Ammon's horn (tissue), 1 donor: ENCODE results near the gene NR5A2.

ENCODE experiments used
- DNase-seq: peaks from one replicate; pipeline ENCODE4 v3.0.0-alpha.2; 2016; ENCODE audit warnings: low spot score

Gene NR5A2

GRCh38 chr1:200072636-200073285, 45.3 kb downstream of the NR5A2 start:
- no peak for DNase-seq

- DNase-seq: no peak
Measured at GRCh38 chr1:200073286-200073637, 45.8 kb downstream of the NR5A2 start.

- no peak for DNase-seq
Measured at GRCh38 chr1:200075522-200075921, 48.0 kb downstream of the NR5A2 start.

GRCh38 chr1:200075938-200076546, 48.5 kb downstream of the NR5A2 start:
- peak; percentile 18 for DNase-seq

GRCh38 chr1:200079232-200079940, 51.9 kb downstream of the NR5A2 start:
- no peak for DNase-seq

- DNase-seq: no peak
Measured at GRCh38 chr1:200081151-200081968, 53.9 kb downstream of the NR5A2 start.

GRCh38 chr1:200081969-200082245, 54.4 kb downstream of the NR5A2 start:
- DNase-seq: no peak

GRCh38 chr1:200082329-200082728, 54.8 kb downstream of the NR5A2 start:
- no peak for DNase-seq

GRCh38 chr1:200090252-200091159, 63.0 kb downstream of the NR5A2 start:
- DNase-seq: no peak

GRCh38 chr1:200095057-200095577, 67.6 kb downstream of the NR5A2 start:
- DNase-seq: no peak

- DNase-seq: no peak
Measured at GRCh38 chr1:200096774-200097173, 69.3 kb downstream of the NR5A2 start.

- no peak for DNase-seq
Measured at GRCh38 chr1:200099040-200099439, 71.5 kb downstream of the NR5A2 start.

- no peak for DNase-seq
Measured at GRCh38 chr1:200103966-200104583, 76.6 kb downstream of the NR5A2 start.

GRCh38 chr1:200107004-200107470, 79.5 kb downstream of the NR5A2 start:
- DNase-seq: no peak

GRCh38 chr1:200108659-200109058, 81.1 kb downstream of the NR5A2 start:
- no peak for DNase-seq

GRCh38 chr1:200112290-200112689, 84.8 kb downstream of the NR5A2 start:
- DNase-seq: no peak

GRCh38 chr1:200115532-200115931, 88.0 kb downstream of the NR5A2 start:
- DNase-seq: no peak

- no peak for DNase-seq
Measured at GRCh38 chr1:200116324-200116723, 88.8 kb downstream of the NR5A2 start.

GRCh38 chr1:200118779-200119505, 91.4 kb downstream of the NR5A2 start:
- no peak for DNase-seq

- no peak for DNase-seq
Measured at GRCh38 chr1:200121421-200121820, 93.9 kb downstream of the NR5A2 start.
